ENCODE measurements around the gene PWP2. TPM values are rescaled to one million over a fixed set of nuclear protein-coding genes. Genes with fewer than 3 reads are reported as not detected.

The PWP2 gene
- polyA plus RNA-seq, 4 donors, result 6.7 to 44.0 (median 17.7) TPM

- H3K27me3 ChIP-seq (ENCODE audit: control insufficient read depth in 3 of 3, insufficient read depth in 3 of 3, low read length in 3 of 3), result no peaks in the 10 kb centered on the region
- WGBS, 3 donors, result 88 to 95% (median 91%) methylated on average over 21 of the region's 21 CpGs
- FAIRE-seq, result no peak
- H3K4me1 ChIP-seq (ENCODE audit: control insufficient read depth in 3 of 3, insufficient read depth in 2 of 3, low read depth in 1 of 3, low read length in 2 of 3), result peaks cover 2 to 49% (median 15%) of the 10 kb centered on the region in 3 donors
- no peak for DNase-seq
- H3K4me3 ChIP-seq (ENCODE audit: low read depth in 1 of 3, low read length in 3 of 3), result no peak overlapping the region
- peak overlapping the region; percentile 91 to 94 (median 91) for H3K27ac ChIP-seq (ENCODE audit: low read depth in 1 of 3, low read length in 2 of 3)
- peaks cover 2 to 82% (median 14%) of the 10 kb centered on the region in 3 donors for H3K36me3 ChIP-seq (ENCODE audit: control insufficient read depth in 3 of 3, insufficient read depth in 2 of 3, low read depth in 1 of 3, low read length in 3 of 3)
- no peaks in the 10 kb centered on the region for H3K9me3 ChIP-seq (ENCODE audit: control insufficient read depth in 2 of 2, insufficient read depth in 1 of 2, low read depth in 1 of 2, low read length in 1 of 2)
Measured at GRCh38 chr21:44086636-44087425, 20.4 kb upstream of the PWP2 start.

DNA sequence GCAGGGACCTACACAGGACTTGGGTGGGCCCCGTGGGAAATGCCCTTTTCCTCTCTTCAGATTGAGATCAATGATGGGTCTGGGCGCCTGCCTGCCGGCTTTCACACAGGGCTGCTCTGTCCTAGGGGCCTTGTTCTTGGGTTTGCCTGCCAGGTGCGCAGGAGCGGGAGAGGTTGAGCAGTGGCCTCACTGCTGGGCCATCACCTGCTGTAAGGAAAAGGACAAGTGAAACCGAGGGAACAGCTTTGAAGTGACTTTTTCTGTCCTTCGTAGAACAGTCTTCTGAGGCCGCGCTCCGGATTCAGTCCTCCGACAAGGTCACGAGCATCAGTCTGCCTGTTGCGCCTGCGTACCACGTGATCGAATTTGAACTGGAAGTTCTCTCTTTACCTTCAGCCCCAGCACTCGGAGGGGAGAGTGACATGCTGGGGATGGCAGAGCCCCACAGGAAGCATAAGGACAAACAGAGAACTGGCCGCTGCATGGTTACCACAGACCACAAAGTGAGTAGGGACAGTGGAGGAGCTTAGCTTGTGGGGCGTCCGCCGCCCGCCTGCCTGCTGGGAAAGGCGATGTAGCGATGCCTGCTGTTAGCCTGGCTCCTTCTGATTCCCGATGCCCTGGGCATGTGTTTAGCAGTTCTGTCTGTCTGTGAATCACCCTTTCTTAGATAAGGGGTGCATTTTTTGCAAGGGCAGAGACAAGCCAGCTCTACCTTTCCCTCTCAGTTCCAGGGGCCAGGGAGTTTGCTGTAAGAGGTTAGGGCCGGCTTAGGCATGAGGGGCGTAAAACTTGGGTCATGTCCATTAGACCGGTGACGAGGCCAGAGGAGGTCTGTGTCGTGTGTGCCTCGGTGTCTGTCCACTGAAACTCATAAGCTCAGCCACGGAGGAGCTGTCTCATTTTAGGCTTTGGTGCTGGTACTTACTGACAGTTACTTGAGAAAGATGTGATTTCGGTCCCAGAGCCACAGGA, 19.5 kb upstream of the PWP2 start:
- no peaks in the 10 kb centered on the region for H3K9me3 ChIP-seq (ENCODE audit: control insufficient read depth in 2 of 2, insufficient read depth in 1 of 2, low read depth in 1 of 2, low read length in 1 of 2)
- FAIRE-seq, result no peak
- 64 to 78% (median 72%) methylated on average over 33 of the region's 33 CpGs for WGBS, 3 donors
- peak overlapping the region; percentile 91 to 94 (median 91) for H3K27ac ChIP-seq (ENCODE audit: low read depth in 1 of 3, low read length in 2 of 3)
- no peaks in the 10 kb centered on the region for H3K27me3 ChIP-seq (ENCODE audit: control insufficient read depth in 3 of 3, insufficient read depth in 3 of 3, low read length in 3 of 3)
- DNase-seq, result peak in 1 of 2 donors; percentile 22
- peaks cover 2 to 55% (median 15%) of the 10 kb centered on the region in 3 donors for H3K4me1 ChIP-seq (ENCODE audit: control insufficient read depth in 3 of 3, insufficient read depth in 2 of 3, low read depth in 1 of 3, low read length in 2 of 3)
- H3K36me3 ChIP-seq (ENCODE audit: control insufficient read depth in 3 of 3, insufficient read depth in 2 of 3, low read depth in 1 of 3, low read length in 3 of 3), result peaks cover 2 to 80% (median 12%) of the 10 kb centered on the region in 3 donors
- no peak overlapping the region for H3K4me3 ChIP-seq (ENCODE audit: low read depth in 1 of 3, low read length in 3 of 3)

- H3K36me3 ChIP-seq (ENCODE audit: control insufficient read depth in 3 of 3, insufficient read depth in 2 of 3, low read depth in 1 of 3, low read length in 3 of 3), result peaks cover 2 to 82% (median 12%) of the 10 kb centered on the region in 3 donors
- no peak for FAIRE-seq
- DNase-seq, result peak; percentile 93 to 95
- WGBS, 3 donors, result 27 to 71% (median 41%) methylated on average over 18 of the region's 18 CpGs
- H3K4me1 ChIP-seq (ENCODE audit: control insufficient read depth in 3 of 3, insufficient read depth in 2 of 3, low read depth in 1 of 3, low read length in 2 of 3), result peaks cover 2 to 57% (median 15%) of the 10 kb centered on the region in 3 donors
- H3K27ac ChIP-seq (ENCODE audit: low read depth in 1 of 3, low read length in 2 of 3), result peak overlapping the region; percentile 91 to 94 (median 91)
- H3K27me3 ChIP-seq (ENCODE audit: control insufficient read depth in 3 of 3, insufficient read depth in 3 of 3, low read length in 3 of 3), result no peaks in the 10 kb centered on the region
- no peaks in the 10 kb centered on the region for H3K9me3 ChIP-seq (ENCODE audit: control insufficient read depth in 2 of 2, insufficient read depth in 1 of 2, low read depth in 1 of 2, low read length in 1 of 2)
- peak overlapping the region in 1 of 3 donors; percentile 1 for H3K4me3 ChIP-seq (ENCODE audit: low read depth in 1 of 3, low read length in 3 of 3)
Measured at GRCh38 chr21:44088401-44088780, 18.8 kb upstream of the PWP2 start.

- DNase-seq, result peak; percentile 91 to 92
- WGBS, 3 donors, result 20 to 59% (median 29%) methylated on average over 30 of the region's 30 CpGs
- Histone ChIP-seq H3K9me3 (ENCODE audit: control insufficient read depth in 2 of 2, insufficient read depth in 1 of 2, low read depth in 1 of 2, low read length in 1 of 2) (no peaks in the 10 kb centered on the region), H3K4me1 (ENCODE audit: control insufficient read depth in 3 of 3, insufficient read depth in 2 of 3, low read depth in 1 of 3, low read length in 2 of 3) (peaks cover 2 to 57% (median 17%) of the 10 kb centered on the region in 3 donors), H3K4me3 (ENCODE audit: low read depth in 1 of 3, low read length in 3 of 3) (peak overlapping the region in 1 of 3 donors; percentile 16), H3K36me3 (ENCODE audit: control insufficient read depth in 3 of 3, insufficient read depth in 2 of 3, low read depth in 1 of 3, low read length in 3 of 3) (peaks cover 0 to 83% (median 14%) of the 10 kb centered on the region in 3 donors), H3K27me3 (ENCODE audit: control insufficient read depth in 3 of 3, insufficient read depth in 3 of 3, low read length in 3 of 3) (no peaks in the 10 kb centered on the region), H3K27ac (ENCODE audit: low read depth in 1 of 3, low read length in 2 of 3) (peak overlapping the region; percentile 91 to 94 (median 91))
- no peak for FAIRE-seq
Measured at GRCh38 chr21:44089001-44089911, 17.9 kb upstream of the PWP2 start.

DNA sequence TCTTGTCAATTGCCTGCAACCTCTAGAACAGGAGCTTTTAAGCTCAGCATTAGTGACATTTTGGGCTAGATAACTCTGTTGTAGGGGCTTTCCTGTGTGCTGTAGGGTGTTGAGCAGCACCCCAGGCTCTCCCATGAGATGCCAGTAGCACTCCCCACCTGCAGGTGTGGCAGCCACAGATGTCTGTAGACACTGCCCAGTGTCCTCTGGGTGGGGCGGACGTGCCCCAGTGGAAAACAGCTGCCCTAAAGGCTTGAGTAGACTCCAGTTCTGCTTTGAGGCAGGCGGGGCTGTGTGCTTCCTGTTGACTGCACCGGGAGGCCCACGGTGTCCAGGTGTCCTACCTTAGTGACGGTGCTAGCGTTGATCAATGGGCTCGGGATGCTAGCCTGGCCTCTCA, 16.9 kb upstream of the PWP2 start:
- no peak for FAIRE-seq
- H3K27ac ChIP-seq (ENCODE audit: low read depth in 1 of 3, low read length in 2 of 3), result peak overlapping the region; percentile 91 to 94 (median 91)
- no peak overlapping the region for H3K4me3 ChIP-seq (ENCODE audit: low read depth in 1 of 3, low read length in 3 of 3)

DNA sequence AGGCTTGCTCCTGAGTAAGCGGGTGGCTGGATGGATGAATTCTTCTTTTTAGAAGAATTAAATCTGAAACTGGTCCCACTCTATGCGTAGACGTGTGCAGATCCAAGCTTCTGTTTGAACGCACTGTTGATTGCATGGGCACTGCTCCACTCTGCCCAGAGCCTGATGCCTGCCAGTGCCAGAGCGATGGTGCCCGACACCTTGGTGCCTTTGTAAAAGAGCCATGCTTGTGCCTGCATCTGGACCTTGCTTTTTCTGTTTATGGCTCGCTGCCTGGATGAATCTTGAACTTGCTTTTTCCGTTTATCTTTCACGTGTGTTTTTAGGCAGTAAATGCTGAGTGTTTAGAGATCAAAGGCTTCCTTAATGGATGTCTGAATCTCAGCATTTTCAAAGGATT, 15.0 kb upstream of the PWP2 start:
- H3K27ac ChIP-seq (ENCODE audit: low read depth in 1 of 3, low read length in 2 of 3), result no peak overlapping the region
- H3K9me3 ChIP-seq (ENCODE audit: control insufficient read depth in 2 of 2, insufficient read depth in 1 of 2, low read depth in 1 of 2, low read length in 1 of 2), result no peaks in the 10 kb centered on the region
- H3K36me3 ChIP-seq (ENCODE audit: control insufficient read depth in 3 of 3, insufficient read depth in 2 of 3, low read depth in 1 of 3, low read length in 3 of 3), result peaks cover 0 to 64% (median 5%) of the 10 kb centered on the region in 3 donors
- WGBS, 3 donors, result 19 to 64% (median 50%) methylated on average over 9 of the region's 9 CpGs
- peaks cover 0 to 57% (median 15%) of the 10 kb centered on the region in 3 donors for H3K4me1 ChIP-seq (ENCODE audit: control insufficient read depth in 3 of 3, insufficient read depth in 2 of 3, low read depth in 1 of 3, low read length in 2 of 3)
- H3K4me3 ChIP-seq (ENCODE audit: low read depth in 1 of 3, low read length in 3 of 3), result no peak overlapping the region
- FAIRE-seq, result no peak
- H3K27me3 ChIP-seq (ENCODE audit: control insufficient read depth in 3 of 3, insufficient read depth in 3 of 3, low read length in 3 of 3), result no peaks in the 10 kb centered on the region
- peak; percentile 60 to 68 for DNase-seq

More for the DNA sequence above, 16.9 kb upstream of the PWP2 start:
- H3K36me3 ChIP-seq (ENCODE audit: control insufficient read depth in 3 of 3, insufficient read depth in 2 of 3, low read depth in 1 of 3, low read length in 3 of 3), result peaks cover 0 to 76% (median 8%) of the 10 kb centered on the region in 3 donors
- H3K9me3 ChIP-seq (ENCODE audit: control insufficient read depth in 2 of 2, insufficient read depth in 1 of 2, low read depth in 1 of 2, low read length in 1 of 2), result no peaks in the 10 kb centered on the region
- peak; percentile 61 to 82 for DNase-seq
- no peaks in the 10 kb centered on the region for H3K27me3 ChIP-seq (ENCODE audit: control insufficient read depth in 3 of 3, insufficient read depth in 3 of 3, low read length in 3 of 3)
- 21 to 54% (median 31%) methylated on average over 8 of the region's 8 CpGs for WGBS, 3 donors
- H3K4me1 ChIP-seq (ENCODE audit: control insufficient read depth in 3 of 3, insufficient read depth in 2 of 3, low read depth in 1 of 3, low read length in 2 of 3), result peaks cover 0 to 59% (median 15%) of the 10 kb centered on the region in 3 donors

DNA sequence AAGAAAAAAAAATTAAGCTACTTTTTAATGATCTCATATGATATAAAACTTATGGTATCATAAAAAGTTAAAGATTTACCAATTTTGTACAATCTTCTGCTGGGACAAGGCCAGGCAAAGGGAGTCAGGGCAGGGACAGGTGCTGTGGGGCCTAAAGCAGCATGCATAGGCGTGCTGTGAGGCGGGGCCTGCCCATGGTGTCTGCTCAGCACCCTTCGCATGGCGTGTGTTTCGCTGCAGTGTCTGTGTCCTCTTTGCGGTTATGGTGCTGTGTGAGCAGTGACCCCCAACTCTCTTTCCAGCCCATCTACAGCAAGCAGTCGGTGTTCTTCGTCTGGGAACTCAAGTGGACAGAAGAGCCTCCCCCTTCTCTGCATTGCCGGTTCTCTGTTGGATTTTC, 13.4 kb upstream of the PWP2 start:
- FAIRE-seq (no peak), DNase-seq (peak; percentile 59 to 78)
- peaks cover 0 to 41% (median 6%) of the 10 kb centered on the region in 3 donors for H3K4me1 ChIP-seq (ENCODE audit: control insufficient read depth in 3 of 3, insufficient read depth in 2 of 3, low read depth in 1 of 3, low read length in 2 of 3)

More for the DNA sequence above, 13.4 kb upstream of the PWP2 start:
- peak overlapping the region in 2 of 3 donors; percentile 15 to 45 for H3K27ac ChIP-seq (ENCODE audit: low read depth in 1 of 3, low read length in 2 of 3)
- WGBS, 3 donors, result 21 to 69% (median 47%) methylated on average over 9 of the region's 9 CpGs
- H3K27me3 ChIP-seq (ENCODE audit: control insufficient read depth in 3 of 3, insufficient read depth in 3 of 3, low read length in 3 of 3), result no peaks in the 10 kb centered on the region
- H3K36me3 ChIP-seq (ENCODE audit: control insufficient read depth in 3 of 3, insufficient read depth in 2 of 3, low read depth in 1 of 3, low read length in 3 of 3), result peaks cover 0 to 49% (median 2%) of the 10 kb centered on the region in 3 donors
- H3K4me3 ChIP-seq (ENCODE audit: low read depth in 1 of 3, low read length in 3 of 3), result no peak overlapping the region
- H3K9me3 ChIP-seq (ENCODE audit: control insufficient read depth in 2 of 2, insufficient read depth in 1 of 2, low read depth in 1 of 2, low read length in 1 of 2), result no peaks in the 10 kb centered on the region
